WTC11 (cell line): Measurements from ENCODE around the gene LRRC14B. TPM values are rescaled to one million over a fixed set of nuclear protein-coding genes. Genes with fewer than 3 reads are reported as not detected.
"Not testable (repeated sequence)": the region's sequence is repeated elsewhere in the genome, so short reads cannot be mapped to it uniquely, and the experiment has no call there.

ENCODE experiments used
- ATAC-seq: fragments of 200-7000 bp; cut with Tn5 transposase; 2 replicates; pipeline ENCODE4 v1.10.0; 2021; ENCODE audit warnings: mild to moderate bottlenecking, moderate library complexity
- CTCF ChIA-PET: fragments of 300-600 bp; sonication (Branson Sonifier 250); formaldehyde crosslinking; loops from one replicate; lab custom pipeline; 2021; ENCODE audit warnings: antibody characterized with exemption; lab: Charles Lee
- POLR2A ChIA-PET: fragments of 350-600 bp; sonication (Branson Sonifier 250); formaldehyde crosslinking; loops from one replicate; lab custom pipeline; 2021; ENCODE audit warnings: antibody characterized with exemption; lab: Charles Lee
- DNase-seq: peaks from one replicate; pipeline ENCODE4 v3.0.0; 2021; ENCODE audit warnings: low spot score
- H3K27ac Mint-ChIP-seq: 2 replicates; pipeline ENCODE4 v1.8.0; 2021; ENCODE audit warnings: mixed read lengths
- H3K27me3 Mint-ChIP-seq: 2 replicates; pipeline ENCODE4 v1.8.0; 2021; ENCODE audit warnings: low read depth, mild to moderate bottlenecking, moderate library complexity, mixed read lengths
- H3K36me3 Mint-ChIP-seq: 2 replicates; pipeline ENCODE4 v1.8.0; 2021; ENCODE audit warnings: mixed read lengths
- H3K4me1 Mint-ChIP-seq: 2 replicates; pipeline ENCODE4 v1.8.0; 2022; ENCODE audit warnings: mixed read lengths
- H3K4me3 Mint-ChIP-seq: 2 replicates; pipeline ENCODE4 v1.8.0; 2021; ENCODE audit warnings: mild to moderate bottlenecking, moderate library complexity, mixed read lengths
- H3K9me3 Mint-ChIP-seq: 2 replicates; pipeline ENCODE4 v1.8.0; 2021; ENCODE audit warnings: mixed read lengths
- EMX1 ChIP-seq: fragments of 250-450 bp; sonication (Bioruptor Pico); IDR thresholded peaks from 2 replicates; pipeline ENCODE4 v1.8.0; 2021; ENCODE audit warnings: mild to moderate bottlenecking
- GTF2I ChIP-seq: fragments of 250-450 bp; sonication (Bioruptor Pico); conservative IDR thresholded peaks from 2 replicates; pipeline ENCODE4 v1.4.0; 2021; ENCODE audit warnings: mild to moderate bottlenecking
- KAT7 ChIP-seq: sonication (generic); formaldehyde crosslinking; IDR thresholded peaks from 2 replicates; pipeline ENCODE4 v1.8.1; 2023; ENCODE audit warnings: missing genetic modification reagents, mild to moderate bottlenecking, borderline replicate concordance
- NFE2L1 ChIP-seq: sonication (generic); formaldehyde crosslinking; IDR thresholded peaks from 2 replicates; pipeline ENCODE4 v1.8.1; 2023; ENCODE audit warnings: missing genetic modification reagents
- NFYB ChIP-seq: sonication (generic); formaldehyde crosslinking; conservative IDR thresholded peaks from 2 replicates; pipeline ENCODE4 v1.8.0; 2022; ENCODE audit warnings: low read depth, missing genetic modification reagents
- SOX15 ChIP-seq: fragments of 250-450 bp; sonication (Bioruptor Pico); IDR thresholded peaks from 2 replicates; pipeline ENCODE4 v1.9.0; 2021; ENCODE audit warnings: mild to moderate bottlenecking
- ZNF121 ChIP-seq: sonication (generic); formaldehyde crosslinking; IDR thresholded peaks from 2 replicates; pipeline ENCODE4 v1.8.0; 2023; ENCODE audit warnings: missing genetic modification reagents
- ZNF219 ChIP-seq: sonication (generic); formaldehyde crosslinking; IDR thresholded peaks from 2 replicates; pipeline ENCODE4 v1.8.0; 2023; ENCODE audit warnings: missing genetic modification reagents, mild to moderate bottlenecking, borderline replicate concordance
- ZNF423 ChIP-seq: fragments of 250-450 bp; sonication (Bioruptor Pico); IDR thresholded peaks from 2 replicates; pipeline ENCODE4 v2.1.2; 2022; ENCODE audit warnings: mild to moderate bottlenecking, moderate library complexity
- total RNA-seq: library from RNA; stranded (reverse); gene quantifications from 3 replicates; pipeline ENCODE4 v1.2.3, GENCODE V29; 2021
- TF ChIP-seq, protein P1 (sequence below): sonication (generic); formaldehyde crosslinking; IDR thresholded peaks from 2 replicates; pipeline ENCODE4 v1.8.0; 2022; ENCODE audit warnings: mild to moderate bottlenecking, missing genetic modification reagents
- TF ChIP-seq, protein P2 (sequence below): sonication (generic); formaldehyde crosslinking; IDR thresholded peaks from 2 replicates; pipeline ENCODE4 v1.8.0; 2022; ENCODE audit warnings: mild to moderate bottlenecking, missing genetic modification reagents
- TF ChIP-seq, protein P3 (sequence below): sonication (generic); formaldehyde crosslinking; IDR thresholded peaks from 2 replicates; pipeline ENCODE4 v1.8.1; 2023; ENCODE audit warnings: mild to moderate bottlenecking, missing genetic modification reagents
- TF ChIP-seq, protein P4 (sequence below): sonication (generic); formaldehyde crosslinking; IDR thresholded peaks from 2 replicates; pipeline ENCODE4 v1.8.0; 2022; ENCODE audit warnings: mild to moderate bottlenecking, missing genetic modification reagents
- TF ChIP-seq, protein P5 (sequence below): fragments of 250-450 bp; sonication (Bioruptor Pico); conservative IDR thresholded peaks from 2 replicates; pipeline ENCODE4 v1.9.0; 2021; ENCODE audit warnings: mild to moderate bottlenecking
- TF ChIP-seq, protein P6 (sequence below): sonication (generic); formaldehyde crosslinking; IDR thresholded peaks from 2 replicates; pipeline ENCODE4 v1.8.1; 2022; ENCODE audit warnings: mild to moderate bottlenecking, moderate library complexity, missing genetic modification reagents

LRRC14B gene
- total RNA-seq, 1 experiment from 2014 or later = not detected

DNA sequence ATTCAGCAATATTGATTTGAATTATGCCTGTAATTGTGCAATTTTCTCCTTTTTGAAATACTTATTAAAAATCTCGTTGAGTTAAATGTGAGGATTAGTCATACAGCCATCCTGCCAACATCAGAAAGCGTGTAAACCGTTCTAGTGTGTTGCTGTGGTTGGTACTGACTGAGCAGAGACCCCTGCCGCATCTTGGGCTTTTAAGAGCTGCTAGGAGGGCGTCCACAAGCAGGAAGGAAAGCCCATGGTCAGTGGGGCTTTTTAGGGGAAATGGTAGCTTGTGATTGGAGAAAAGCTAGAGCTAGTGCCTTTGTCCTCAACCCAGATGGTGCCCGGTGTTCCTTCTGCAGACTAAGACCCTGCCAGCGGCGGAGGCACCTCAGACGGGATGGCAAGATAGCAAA is 28.2 kb downstream of the LRRC14B start:
- peaks cover 36% of the 10 kb centered on the region for H3K4me1 Mint-ChIP-seq
- H3K27me3 Mint-ChIP-seq = no peaks in the 10 kb centered on the region
- TF ChIP-seq ZNF423 (CRISPR knock-in tag) (no peak), GTF2I (CRISPR knock-in tag) (no peak), NFE2L1 (CRISPR knock-in tag) (no peak), ZNF219 (CRISPR knock-in tag) (no peak), KAT7 (CRISPR knock-in tag) (no peak), ZNF121 (CRISPR knock-in tag) (no peak), NFYB (CRISPR knock-in tag) (no peak)
- TF ChIP-seq, protein P1, sequence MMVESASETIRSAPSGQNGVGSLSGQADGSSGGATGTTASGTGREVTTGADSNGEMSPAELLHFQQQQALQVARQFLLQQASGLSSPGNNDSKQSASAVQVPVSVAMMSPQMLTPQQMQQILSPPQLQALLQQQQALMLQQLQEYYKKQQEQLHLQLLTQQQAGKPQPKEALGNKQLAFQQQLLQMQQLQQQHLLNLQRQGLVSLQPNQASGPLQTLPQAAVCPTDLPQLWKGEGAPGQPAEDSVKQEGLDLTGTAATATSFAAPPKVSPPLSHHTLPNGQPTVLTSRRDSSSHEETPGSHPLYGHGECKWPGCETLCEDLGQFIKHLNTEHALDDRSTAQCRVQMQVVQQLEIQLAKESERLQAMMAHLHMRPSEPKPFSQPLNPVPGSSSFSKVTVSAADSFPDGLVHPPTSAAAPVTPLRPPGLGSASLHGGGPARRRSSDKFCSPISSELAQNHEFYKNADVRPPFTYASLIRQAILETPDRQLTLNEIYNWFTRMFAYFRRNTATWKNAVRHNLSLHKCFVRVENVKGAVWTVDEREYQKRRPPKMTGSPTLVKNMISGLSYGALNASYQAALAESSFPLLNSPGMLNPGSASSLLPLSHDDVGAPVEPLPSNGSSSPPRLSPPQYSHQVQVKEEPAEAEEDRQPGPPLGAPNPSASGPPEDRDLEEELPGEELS (CRISPR knock-in tag) = no peak
- TF ChIP-seq, protein P2, sequence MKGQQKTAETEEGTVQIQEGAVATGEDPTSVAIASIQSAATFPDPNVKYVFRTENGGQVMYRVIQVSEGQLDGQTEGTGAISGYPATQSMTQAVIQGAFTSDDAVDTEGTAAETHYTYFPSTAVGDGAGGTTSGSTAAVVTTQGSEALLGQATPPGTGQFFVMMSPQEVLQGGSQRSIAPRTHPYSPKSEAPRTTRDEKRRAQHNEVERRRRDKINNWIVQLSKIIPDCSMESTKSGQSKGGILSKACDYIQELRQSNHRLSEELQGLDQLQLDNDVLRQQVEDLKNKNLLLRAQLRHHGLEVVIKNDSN (CRISPR knock-in tag) = no peak
- TF ChIP-seq, protein P3, sequence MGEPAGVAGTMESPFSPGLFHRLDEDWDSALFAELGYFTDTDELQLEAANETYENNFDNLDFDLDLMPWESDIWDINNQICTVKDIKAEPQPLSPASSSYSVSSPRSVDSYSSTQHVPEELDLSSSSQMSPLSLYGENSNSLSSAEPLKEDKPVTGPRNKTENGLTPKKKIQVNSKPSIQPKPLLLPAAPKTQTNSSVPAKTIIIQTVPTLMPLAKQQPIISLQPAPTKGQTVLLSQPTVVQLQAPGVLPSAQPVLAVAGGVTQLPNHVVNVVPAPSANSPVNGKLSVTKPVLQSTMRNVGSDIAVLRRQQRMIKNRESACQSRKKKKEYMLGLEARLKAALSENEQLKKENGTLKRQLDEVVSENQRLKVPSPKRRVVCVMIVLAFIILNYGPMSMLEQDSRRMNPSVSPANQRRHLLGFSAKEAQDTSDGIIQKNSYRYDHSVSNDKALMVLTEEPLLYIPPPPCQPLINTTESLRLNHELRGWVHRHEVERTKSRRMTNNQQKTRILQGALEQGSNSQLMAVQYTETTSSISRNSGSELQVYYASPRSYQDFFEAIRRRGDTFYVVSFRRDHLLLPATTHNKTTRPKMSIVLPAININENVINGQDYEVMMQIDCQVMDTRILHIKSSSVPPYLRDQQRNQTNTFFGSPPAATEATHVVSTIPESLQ (CRISPR knock-in tag) = no peak
- ChIA-PET CTCF (interaction anchor here (1.2 to 3.1 kb wide), 9 partner anchors 24 to 166 kb away, joined by 3 to 47 read pairs (median 4); partner anchors contain the start of genes AHRR and PDCD6), POLR2A (interaction anchor here (0.6 to 1.9 kb wide), 3 partner anchors 31 to 60 kb away, joined by 3 to 5 read pairs (median 5); partner anchors contain the start of gene PDCD6)
- no peak for DNase-seq
- peak; percentile 4 for ATAC-seq
- no peaks in the 10 kb centered on the region for H3K9me3 Mint-ChIP-seq
- peak overlapping the region; percentile 93 for H3K4me3 Mint-ChIP-seq
- no peak overlapping the region for H3K27ac Mint-ChIP-seq
- H3K36me3 Mint-ChIP-seq = peaks cover 18% of the 10 kb centered on the region

DNA sequence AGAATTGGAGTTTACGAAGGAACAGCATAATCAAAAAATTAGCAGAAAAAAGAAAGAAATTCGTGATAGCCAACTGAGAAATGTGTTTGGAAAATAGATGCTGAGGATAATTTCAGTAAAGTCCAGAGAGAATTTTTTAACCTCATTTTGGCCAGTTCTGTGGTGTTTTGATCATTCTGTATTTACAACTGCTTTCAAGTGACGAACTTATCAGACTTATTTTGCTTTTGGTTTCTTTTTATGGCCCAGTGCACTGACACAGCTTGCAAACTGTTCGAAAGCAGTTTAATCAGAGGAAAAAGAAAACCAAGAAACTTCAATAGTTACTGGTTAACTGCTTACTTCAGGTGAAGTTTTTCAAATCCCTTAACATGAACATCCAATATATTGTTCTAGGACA is 28.7 kb downstream of the LRRC14B start:
- H3K36me3 Mint-ChIP-seq = peaks cover 21% of the 10 kb centered on the region
- no peaks in the 10 kb centered on the region for H3K9me3 Mint-ChIP-seq
- DNase-seq (no peak), ATAC-seq (no peak)
- H3K27ac Mint-ChIP-seq = no peak overlapping the region
- peak overlapping the region; percentile 93 for H3K4me3 Mint-ChIP-seq
- H3K27me3 Mint-ChIP-seq = no peaks in the 10 kb centered on the region
- TF ChIP-seq EMX1 (CRISPR knock-in tag) (no peak), SOX15 (CRISPR knock-in tag) (no peak)
- TF ChIP-seq, protein P4, sequence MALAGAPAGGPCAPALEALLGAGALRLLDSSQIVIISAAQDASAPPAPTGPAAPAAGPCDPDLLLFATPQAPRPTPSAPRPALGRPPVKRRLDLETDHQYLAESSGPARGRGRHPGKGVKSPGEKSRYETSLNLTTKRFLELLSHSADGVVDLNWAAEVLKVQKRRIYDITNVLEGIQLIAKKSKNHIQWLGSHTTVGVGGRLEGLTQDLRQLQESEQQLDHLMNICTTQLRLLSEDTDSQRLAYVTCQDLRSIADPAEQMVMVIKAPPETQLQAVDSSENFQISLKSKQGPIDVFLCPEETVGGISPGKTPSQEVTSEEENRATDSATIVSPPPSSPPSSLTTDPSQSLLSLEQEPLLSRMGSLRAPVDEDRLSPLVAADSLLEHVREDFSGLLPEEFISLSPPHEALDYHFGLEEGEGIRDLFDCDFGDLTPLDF (CRISPR knock-in tag) = no peak
- TF ChIP-seq, protein P5, sequence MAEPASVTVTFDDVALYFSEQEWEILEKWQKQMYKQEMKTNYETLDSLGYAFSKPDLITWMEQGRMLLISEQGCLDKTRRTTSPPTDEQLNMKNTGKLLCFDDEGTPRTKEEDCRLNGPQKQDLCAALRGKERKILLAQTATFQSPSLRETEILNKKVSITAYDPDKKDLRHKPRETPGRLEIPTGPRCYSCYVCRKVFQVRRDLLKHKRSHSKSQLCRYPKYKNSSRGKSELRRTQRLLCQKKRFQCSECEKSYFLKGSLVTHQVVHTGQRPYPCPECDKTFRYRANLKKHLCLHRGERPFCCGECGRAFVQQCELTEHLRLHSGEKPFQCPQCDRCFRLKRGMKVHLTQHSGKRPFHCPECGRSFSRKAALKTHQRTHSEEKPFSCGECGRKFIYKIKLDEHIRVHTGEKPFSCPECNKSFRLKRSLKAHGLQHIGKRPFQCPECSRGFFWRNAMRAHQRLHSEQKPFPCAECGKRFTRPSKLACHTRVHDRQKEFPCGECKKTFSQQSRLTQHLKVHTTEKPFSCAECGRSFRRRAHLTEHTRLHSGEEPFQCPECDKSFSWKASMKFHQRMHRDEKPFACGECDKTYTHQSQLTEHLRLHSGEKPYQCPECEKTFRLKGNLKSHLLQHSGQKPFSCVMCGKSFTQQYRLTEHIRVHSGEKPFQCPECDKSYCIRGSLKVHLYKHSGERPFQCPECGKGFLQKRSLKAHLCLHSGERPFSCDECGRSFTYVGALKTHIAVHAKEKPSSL (CRISPR knock-in tag) = no peak
- TF ChIP-seq, protein P6, sequence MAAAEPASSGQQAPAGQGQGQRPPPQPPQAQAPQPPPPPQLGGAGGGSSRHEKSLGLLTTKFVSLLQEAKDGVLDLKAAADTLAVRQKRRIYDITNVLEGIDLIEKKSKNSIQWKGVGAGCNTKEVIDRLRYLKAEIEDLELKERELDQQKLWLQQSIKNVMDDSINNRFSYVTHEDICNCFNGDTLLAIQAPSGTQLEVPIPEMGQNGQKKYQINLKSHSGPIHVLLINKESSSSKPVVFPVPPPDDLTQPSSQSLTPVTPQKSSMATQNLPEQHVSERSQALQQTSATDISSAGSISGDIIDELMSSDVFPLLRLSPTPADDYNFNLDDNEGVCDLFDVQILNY (CRISPR knock-in tag) = no peak
- ChIA-PET POLR2A (interaction anchor here (0.7 kb wide), 1 partner anchor 51 kb away, joined by 3 read pairs; the partner anchor contains the start of gene PDCD6), CTCF (interaction anchor here (1.2 to 3.1 kb wide), 4 partner anchors 25 to 166 kb away, joined by 4 to 47 read pairs (median 4); no protein-coding TSS in a partner anchor)
- peaks cover 36% of the 10 kb centered on the region for H3K4me1 Mint-ChIP-seq

DNA sequence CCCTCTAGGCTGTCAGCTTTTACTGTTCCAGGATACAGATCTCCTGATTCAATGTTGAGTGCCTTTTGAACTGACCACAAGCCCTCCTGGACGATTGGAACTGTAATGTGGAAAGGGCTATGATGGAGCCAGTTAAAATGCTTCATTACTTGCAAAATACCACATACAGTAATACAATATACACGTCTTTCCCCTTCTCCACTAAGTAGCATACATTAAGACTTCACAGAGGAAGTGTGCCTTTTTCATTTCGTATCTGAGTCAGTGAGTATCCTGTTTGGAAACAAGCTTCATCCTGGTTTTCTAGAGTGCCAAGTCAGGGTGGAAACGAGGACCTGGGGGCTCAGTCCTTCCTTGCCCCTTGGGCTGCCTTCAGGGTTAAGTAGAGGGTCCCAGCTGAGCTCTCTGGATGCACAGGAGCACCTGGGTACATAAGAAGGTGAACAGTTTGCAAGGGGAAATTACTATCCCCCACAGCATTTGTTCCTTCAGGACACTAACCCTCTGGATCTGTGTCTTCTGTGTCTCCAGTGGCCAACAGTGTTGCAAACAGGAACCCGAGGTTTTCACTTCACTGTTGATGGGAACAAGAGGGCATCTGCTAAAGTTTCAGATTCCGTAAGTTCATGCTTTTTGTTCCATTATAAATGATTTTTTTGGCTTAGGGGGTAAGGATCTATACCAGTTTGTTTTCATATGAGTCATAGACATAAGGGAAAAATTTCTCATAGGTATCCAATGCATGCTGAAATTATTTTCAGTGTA is 31.8 kb downstream of the LRRC14B start:
- H3K4me3 Mint-ChIP-seq, DNase-seq, H3K27me3 Mint-ChIP-seq, H3K9me3 Mint-ChIP-seq, POLR2A ChIA-PET, CTCF ChIA-PET, ATAC-seq, H3K27ac Mint-ChIP-seq: not testable (repeated sequence)
- Mint-ChIP-seq H3K4me1 (peaks cover 29% of the 10 kb centered on the region), H3K36me3 (peaks cover 41% of the 10 kb centered on the region)
